Karpas-422 (cell line): ENCODE data around the gene CGB2. TPM values are rescaled to one million over a fixed set of nuclear protein-coding genes. Genes with fewer than 3 reads are reported as not detected.
"Not testable (repeated sequence)": the region's sequence is repeated elsewhere in the genome, so short reads cannot be mapped to it uniquely, and the experiment has no call there.

Experiments used
- DNase-seq: peaks from one replicate; pipeline ENCODE4 v3.0.0-alpha.2; 2015
- H2AFZ ChIP-seq: fragments of 200-600 bp; sonication (generic); 2 replicates; pipeline ENCODE4 v1.6.1; 2014; ENCODE audit warnings: antibody characterized with exemption, low read length, mixed read lengths
- H3K27ac ChIP-seq: fragments of 200-600 bp; sonication (generic); 2 replicates; pipeline ENCODE4 v1.5.1; 2014; ENCODE audit warnings: mild to moderate bottlenecking, low read length, moderate library complexity
- H3K27me3 ChIP-seq: fragments of 200-600 bp; sonication (generic); 2 replicates; pipeline ENCODE4 v1.6.1; 2014; ENCODE audit warnings: low read length, mixed read lengths
- H3K36me3 ChIP-seq: fragments of 200-600 bp; sonication (generic); 2 replicates; pipeline ENCODE4 v1.6.1; 2014; ENCODE audit warnings: low read length, mixed read lengths; ENCODE audit not compliant: insufficient read depth
- H3K4me1 ChIP-seq: fragments of 200-600 bp; sonication (generic); 2 replicates; pipeline ENCODE4 v1.6.1; 2014; ENCODE audit warnings: mild to moderate bottlenecking, low read length, mixed read lengths
- H3K4me2 ChIP-seq: fragments of 200-600 bp; sonication (generic); 2 replicates; pipeline ENCODE4 v1.6.1; 2014; ENCODE audit warnings: low read length, low read depth, mild to moderate bottlenecking; ENCODE audit not compliant: poor library complexity, severe bottlenecking
- H3K4me3 ChIP-seq: fragments of 200-600 bp; sonication (generic); 2 replicates; pipeline ENCODE4 v1.5.1; 2014; ENCODE audit warnings: mild to moderate bottlenecking, antibody characterized with exemption, low read length, mixed read lengths
- H3K79me2 ChIP-seq: fragments of 200-600 bp; sonication (generic); 2 replicates; pipeline ENCODE4 v1.6.1; 2014; ENCODE audit warnings: mild to moderate bottlenecking, low read length, mixed read lengths
- H3K9ac ChIP-seq: fragments of 200-600 bp; sonication (generic); 2 replicates; pipeline ENCODE4 v1.6.0; 2014; ENCODE audit warnings: low read length
- H3K9me2 ChIP-seq: fragments of 200-600 bp; sonication (generic), shearing (Covaris generic); replicated peaks from 2 replicates; pipeline ENCODE4 v1.6.0; 2014; ENCODE audit warnings: mild to moderate bottlenecking, low read length, moderate library complexity; ENCODE audit not compliant: insufficient read depth
- H3K9me3 ChIP-seq: fragments of 300-700, 200-600 bp; sonication (generic); 2 replicates; pipeline ENCODE4 v1.6.1; 2014; ENCODE audit warnings: low read length, mixed read lengths
- H4K20me1 ChIP-seq: fragments of 200-600 bp; sonication (generic); 2 replicates; pipeline ENCODE4 v1.6.1; 2014; ENCODE audit warnings: mild to moderate bottlenecking, antibody characterized with exemption, low read length, low read depth; ENCODE audit not compliant: insufficient read depth
- total RNA-seq: library from RNA; depleted of rRNA; stranded (reverse); fragments of >200 nt; shearing (Covaris generic); gene quantifications from 2 replicates; pipeline ENCODE4 v1.2.3, GENCODE V29; 2014; ENCODE audit warnings: low replicate concordance

Gene CGB2
- total RNA-seq, 1 experiment from 2014 or later: not detected

DNA sequence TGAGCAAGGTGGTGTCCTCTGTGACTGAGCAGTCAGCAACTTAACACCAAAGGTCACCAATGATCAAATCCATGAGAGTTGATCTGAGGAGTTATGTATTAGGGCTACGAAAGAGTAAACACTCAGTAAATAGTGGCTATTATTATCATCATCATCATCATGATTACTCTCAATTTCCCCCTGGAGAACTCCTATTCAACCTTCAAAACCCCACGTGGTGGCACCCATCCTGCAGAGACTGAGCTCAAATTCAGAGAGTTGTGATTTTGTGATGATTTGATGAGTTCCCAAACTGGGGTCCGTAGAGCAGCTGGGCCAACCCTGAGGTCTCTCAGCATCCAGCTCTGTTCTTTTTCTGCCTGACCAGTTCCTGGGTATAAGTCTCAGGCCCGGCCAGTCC lies 18.1 kb downstream of the CGB2 start:
- not testable (repeated sequence) for H3K36me3 ChIP-seq, DNase-seq, H3K4me3 ChIP-seq, H4K20me1 ChIP-seq, H3K79me2 ChIP-seq, H3K9ac ChIP-seq, H3K4me2 ChIP-seq, H3K9me2 ChIP-seq, H3K9me3 ChIP-seq, H3K27me3 ChIP-seq, H3K4me1 ChIP-seq, H2AFZ ChIP-seq, H3K27ac ChIP-seq

DNA sequence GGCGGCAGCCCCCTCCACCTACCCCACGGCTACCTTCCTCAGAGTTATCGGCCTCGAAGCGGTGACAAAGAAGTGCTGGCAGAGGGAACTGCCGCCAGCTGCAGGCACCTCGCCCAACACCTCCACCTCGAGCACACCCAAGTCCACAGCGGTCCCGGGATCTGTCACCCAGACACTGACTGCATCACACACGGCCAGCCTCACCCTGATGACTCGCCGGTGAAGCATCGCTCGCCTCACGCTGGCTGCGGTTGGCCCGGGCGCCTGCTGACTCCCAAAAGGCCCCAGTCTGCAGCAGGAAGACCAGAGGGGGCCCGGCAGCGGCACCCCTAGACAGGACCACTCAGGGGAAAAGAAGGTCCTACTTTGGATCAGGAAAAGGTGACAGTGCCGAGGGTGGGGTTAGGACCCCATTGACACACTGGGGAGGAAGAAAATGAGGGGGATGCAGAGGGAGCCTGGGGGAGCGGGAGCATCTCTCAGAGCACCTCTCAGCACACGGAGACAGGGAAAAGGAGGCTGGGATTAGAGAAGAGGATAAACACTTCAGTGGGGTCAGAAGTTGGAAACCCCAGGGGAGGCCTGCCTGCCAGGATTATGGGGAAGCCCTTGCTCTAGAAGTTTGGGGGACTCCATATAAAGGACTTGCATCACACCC lies 18.8 kb downstream of the CGB2 start:
- H3K9ac ChIP-seq, H4K20me1 ChIP-seq, H3K79me2 ChIP-seq, H3K9me3 ChIP-seq, H3K9me2 ChIP-seq, H2AFZ ChIP-seq, H3K4me2 ChIP-seq, H3K4me3 ChIP-seq, H3K36me3 ChIP-seq, DNase-seq, H3K27me3 ChIP-seq, H3K27ac ChIP-seq, H3K4me1 ChIP-seq: not testable (repeated sequence)

DNA sequence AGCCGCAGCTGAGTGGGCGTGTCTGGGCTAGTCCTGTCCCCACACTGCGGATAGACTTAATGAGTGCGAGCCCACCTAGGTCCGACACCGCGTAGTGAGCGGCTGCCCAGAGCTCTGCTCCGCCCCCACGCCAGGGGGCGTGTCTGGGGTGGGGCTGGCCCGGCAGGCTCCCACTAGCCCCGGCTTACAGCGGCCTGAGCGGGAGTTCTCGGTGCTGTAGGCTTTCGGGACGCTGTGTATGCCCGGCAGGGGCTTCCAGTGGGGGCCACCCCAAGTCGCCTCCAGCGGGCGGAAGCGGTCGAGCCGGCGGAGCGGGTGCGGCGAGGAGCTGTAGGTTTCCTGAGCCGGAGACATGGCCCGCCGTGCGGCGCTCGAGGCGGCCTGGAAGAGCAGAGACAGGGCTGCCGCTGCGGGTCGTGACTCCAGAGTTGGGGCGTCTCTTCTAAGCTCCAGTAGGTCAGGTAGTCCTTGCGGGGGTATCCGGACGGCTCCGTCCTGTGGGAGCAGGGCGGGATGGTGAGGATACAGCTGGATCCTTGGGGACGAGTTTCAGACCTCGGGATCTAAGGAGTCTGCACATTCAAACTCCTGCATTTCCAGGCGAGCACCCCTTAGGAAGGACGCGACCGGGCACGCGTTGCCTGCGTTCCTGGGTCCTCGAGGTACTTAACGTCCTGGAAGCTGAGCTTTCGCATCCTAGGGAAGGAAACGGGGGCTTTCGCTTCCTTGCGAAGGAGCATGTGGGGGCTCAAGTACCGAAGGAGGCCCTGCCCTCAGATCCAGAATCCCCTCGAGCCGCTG lies 24.6 kb downstream of the CGB2 start:
- H3K36me3 ChIP-seq: no peaks in the 10 kb centered on the region
- H3K4me3 ChIP-seq: no peak overlapping the region
- H4K20me1 ChIP-seq: no peaks in the 10 kb centered on the region
- H3K4me1 ChIP-seq: no peaks in the 10 kb centered on the region
- no peaks in the 10 kb centered on the region for H3K9me2 ChIP-seq
- peak; percentile 46 for DNase-seq
- no peak overlapping the region for H3K27ac ChIP-seq
- H3K79me2 ChIP-seq: no peaks in the 10 kb centered on the region
- no peak overlapping the region for H3K9ac ChIP-seq
- no peak overlapping the region for H3K4me2 ChIP-seq
- H3K27me3 ChIP-seq: no peaks in the 10 kb centered on the region
- peak overlapping the region; percentile 43; the same call in 1 of the 2 replicates for H2AFZ ChIP-seq
- H3K9me3 ChIP-seq: no peaks in the 10 kb centered on the region

DNA sequence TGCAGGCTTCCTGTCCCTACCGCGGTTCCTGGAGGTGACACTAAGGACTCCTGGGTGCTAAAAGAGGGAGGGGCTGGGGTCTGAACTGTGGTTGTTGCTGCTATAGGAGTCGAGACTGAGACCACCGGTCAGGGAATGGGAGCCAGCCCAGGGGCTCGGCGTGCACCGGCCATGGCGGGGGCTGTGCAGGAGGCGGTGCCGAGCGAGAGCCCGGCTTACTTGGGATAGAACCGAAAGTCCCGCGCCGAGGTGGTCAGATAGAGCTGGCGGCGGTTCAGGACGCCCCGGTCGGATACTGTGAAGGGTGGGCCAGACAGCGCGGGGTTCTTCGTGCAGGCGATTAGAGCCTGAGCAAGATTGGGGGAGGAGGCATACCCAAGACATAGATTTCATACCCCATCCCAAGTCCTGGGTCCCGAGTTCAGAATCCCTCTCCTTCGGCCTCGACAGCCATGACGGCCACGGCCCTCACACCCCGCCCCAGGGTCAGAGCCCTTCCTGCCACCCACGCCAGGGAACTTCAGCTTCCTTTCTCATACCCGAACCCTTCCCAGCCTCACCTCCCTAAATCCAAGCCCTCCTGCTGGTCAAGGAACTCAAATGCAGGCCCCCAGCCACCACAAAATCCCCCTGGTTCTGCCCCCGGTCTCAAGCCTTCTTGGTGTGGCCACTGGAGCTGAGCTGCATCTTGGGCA lies 25.4 kb downstream of the CGB2 start:
- not testable (repeated sequence) for H3K9me2 ChIP-seq, H3K4me2 ChIP-seq, H2AFZ ChIP-seq, H3K9me3 ChIP-seq, H3K27me3 ChIP-seq, DNase-seq, H4K20me1 ChIP-seq, H3K36me3 ChIP-seq, H3K79me2 ChIP-seq, H3K4me3 ChIP-seq, H3K27ac ChIP-seq, H3K9ac ChIP-seq, H3K4me1 ChIP-seq

DNA sequence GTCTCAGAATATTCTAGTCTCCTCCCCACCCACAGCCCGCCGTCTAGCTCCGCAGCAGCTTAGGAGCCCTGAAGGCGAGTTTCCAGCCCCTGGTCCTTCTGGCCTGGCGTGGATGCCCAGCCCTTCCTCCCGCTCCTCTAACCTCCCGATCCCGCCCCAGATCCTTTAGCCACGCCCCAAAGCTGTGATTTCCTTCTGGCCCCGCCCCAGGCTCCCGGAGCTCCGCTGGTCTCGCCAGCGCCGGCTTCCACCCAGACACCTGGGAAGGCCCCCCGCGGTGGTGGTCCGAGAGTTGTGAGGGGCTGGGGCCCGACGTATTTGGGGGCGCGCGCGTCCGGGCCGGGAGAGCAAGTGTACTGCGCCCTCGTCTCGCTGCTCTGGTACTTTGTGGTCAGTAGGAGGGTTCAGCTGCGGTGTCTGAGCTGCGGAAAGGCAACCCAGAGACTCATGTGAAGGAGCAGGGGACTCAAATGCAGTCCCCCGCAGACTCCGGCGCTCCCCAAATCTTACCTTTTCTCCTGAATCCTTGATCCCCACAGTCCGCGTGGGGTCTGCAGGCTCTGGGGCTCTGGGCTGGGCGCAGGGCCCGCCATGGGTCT lies 26.0 kb downstream of the CGB2 start, which contains the start of gene CGB7:
Gene CGB7 (minus strand): TSS at position 114 of the 599 bp plus-strand sequence. CDS start 2,374 bp downstream, outside the sequence.
- Histone ChIP-seq H3K9me3 (no peaks in the 10 kb centered on the region), H3K27ac (no peak within 1 kb of the TSS), H3K4me3 (no peak within 1 kb of the TSS), H2AFZ (no peak within 1 kb of the TSS), H4K20me1 (no peaks in the 10 kb centered on the region), H3K9me2 (no peaks in the 10 kb centered on the region), H3K27me3 (no peaks in the 10 kb centered on the region), H3K79me2 (no peaks in the 10 kb centered on the region), H3K4me2 (no peak within 1 kb of the TSS), H3K9ac (no peak within 1 kb of the TSS), H3K36me3 (no peaks in the 10 kb centered on the region), H3K4me1 (no peaks in the 10 kb centered on the region)
- no peak for DNase-seq

DNA sequence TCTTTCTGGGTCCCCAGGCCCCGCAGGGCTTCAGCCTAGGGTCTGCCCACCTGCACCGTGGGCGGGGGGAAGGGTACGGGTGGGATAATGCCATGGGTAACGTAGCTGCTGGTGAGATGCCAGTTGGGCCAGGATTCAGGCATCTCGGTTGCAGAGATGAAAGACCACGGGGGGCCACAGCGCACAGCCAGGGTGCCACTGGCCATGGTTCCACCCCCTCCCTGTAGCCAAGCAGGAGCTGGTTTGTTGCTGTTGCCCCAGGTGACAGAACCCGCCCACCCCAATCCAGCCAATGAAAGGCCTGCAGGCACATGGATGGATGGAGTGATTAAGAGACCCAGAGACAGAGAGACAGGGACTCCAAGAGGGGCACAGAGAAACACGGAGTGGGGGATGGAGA lies 26.9 kb downstream of the CGB2 start:
- Histone ChIP-seq H4K20me1 (no peaks in the 10 kb centered on the region), H3K4me3 (no peak overlapping the region), H3K4me1 (no peaks in the 10 kb centered on the region), H3K9me2 (no peaks in the 10 kb centered on the region), H3K36me3 (no peaks in the 10 kb centered on the region), H3K4me2 (no peak overlapping the region), H3K9ac (no peak overlapping the region), H3K9me3 (no peaks in the 10 kb centered on the region), H2AFZ (no peak overlapping the region), H3K79me2 (no peaks in the 10 kb centered on the region), H3K27me3 (no peaks in the 10 kb centered on the region), H3K27ac (no peak overlapping the region)
- peak; percentile 77 for DNase-seq

DNA sequence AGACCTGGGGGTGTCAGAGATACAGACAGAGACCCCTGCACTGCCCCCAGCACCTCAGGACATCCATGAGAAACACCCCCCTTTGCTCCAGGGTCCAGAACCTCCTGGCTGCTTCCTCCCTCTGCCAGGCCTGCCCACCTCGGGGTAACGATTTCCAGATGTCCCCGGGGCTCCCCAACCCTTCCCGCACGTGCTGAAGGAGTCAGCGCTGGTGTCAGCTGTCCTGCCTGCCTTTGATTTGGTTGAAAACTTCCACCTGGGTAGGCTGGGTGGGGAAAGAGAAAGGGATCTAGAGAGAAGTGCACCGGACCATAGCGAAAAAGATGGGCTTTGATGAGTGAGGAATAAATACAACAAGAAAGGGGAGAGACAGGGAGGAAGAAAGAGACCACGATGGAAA lies 27.4 kb downstream of the CGB2 start:
- Histone ChIP-seq H3K36me3 (no peaks in the 10 kb centered on the region), H2AFZ (no peak overlapping the region), H3K4me2 (no peak overlapping the region), H3K4me1 (no peaks in the 10 kb centered on the region), H3K27me3 (no peaks in the 10 kb centered on the region), H3K9me3 (no peaks in the 10 kb centered on the region), H3K9me2 (no peaks in the 10 kb centered on the region), H3K79me2 (no peaks in the 10 kb centered on the region), H4K20me1 (no peaks in the 10 kb centered on the region), H3K27ac (no peak overlapping the region), H3K9ac (no peak overlapping the region), H3K4me3 (no peak overlapping the region)
- DNase-seq: no peak

DNA sequence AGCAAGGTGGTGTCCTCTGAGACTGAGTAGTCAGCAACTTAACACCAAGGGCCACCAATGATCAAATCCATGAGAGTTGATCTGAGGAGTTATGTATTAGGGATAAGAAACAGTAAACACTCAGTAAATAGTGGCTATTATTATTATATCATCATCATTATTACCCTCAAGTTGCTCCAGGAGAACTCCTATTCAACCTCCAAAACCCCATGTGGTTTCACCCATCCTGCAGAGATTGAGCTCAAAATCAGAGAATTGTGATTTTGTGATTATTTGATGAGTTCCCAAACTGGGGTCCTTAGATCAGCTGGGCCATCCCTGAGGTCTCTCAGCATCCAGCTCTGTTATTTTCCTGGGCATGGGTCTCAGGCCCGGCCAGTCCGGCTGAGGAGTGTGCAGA lies 29.3 kb downstream of the CGB2 start:
- Histone ChIP-seq H3K36me3 (no peaks in the 10 kb centered on the region), H4K20me1 (no peaks in the 10 kb centered on the region), H3K9me2 (no peaks in the 10 kb centered on the region), H3K27ac (no peak overlapping the region), H3K27me3 (no peaks in the 10 kb centered on the region), H3K9ac (no peak overlapping the region), H3K9me3 (no peaks in the 10 kb centered on the region), H3K4me3 (no peak overlapping the region), H2AFZ (no peak overlapping the region), H3K4me2 (no peak overlapping the region), H3K79me2 (no peaks in the 10 kb centered on the region), H3K4me1 (no peaks in the 10 kb centered on the region)
- no peak for DNase-seq
